Sigmoid colon (tissue), 7 donors: ENCODE measurements around the gene XPO6. TPM values are rescaled to one million over a fixed set of nuclear protein-coding genes. Genes with fewer than 3 reads are reported as not detected.

Experiments used
- DNase-seq: peaks from one replicate; pipeline ENCODE4 v3.0.0-alpha.2; 2019
- H3K27ac ChIP-seq, 4 donors: fragments of 200-600 bp; sonication (generic); one replicate each; pipeline ENCODE4 v1.5.1; 2016 to 2019; ENCODE audit warnings: mild to moderate bottlenecking in 1 of 4
- H3K27me3 ChIP-seq, 3 donors: fragments of 200-600 bp; sonication (generic); one replicate each; pipeline ENCODE4 v1.5.1; 2019; ENCODE audit warnings: mild to moderate bottlenecking in 1 of 3
- H3K36me3 ChIP-seq, 4 donors: fragments of 200-600 bp; sonication (generic); one replicate each; pipeline ENCODE4 v1.5.1; 2016 to 2019
- H3K4me1 ChIP-seq, 4 donors: fragments of 200-600 bp; sonication (generic); one replicate each; pipeline ENCODE4 v1.5.1; 2017 to 2019
- H3K4me3 ChIP-seq, 4 donors: fragments of 200-600 bp; sonication (generic); one replicate each; pipeline ENCODE4 v1.5.1; 2017 to 2019; ENCODE audit warnings: mild to moderate bottlenecking in 2 of 4, moderate library complexity in 1 of 4
- H3K9me3 ChIP-seq, 4 donors: fragments of 200-600 bp in 3 of 4; sonication (generic) in 3 of 4; one replicate each; pipeline versions ENCODE4 v1.5.1 to v1.6.1; 2013 to 2019
- EP300 ChIP-seq, 4 donors: sonication (generic); formaldehyde crosslinking; IDR thresholded peaks; one replicate each; pipeline ENCODE4 v1.6.1; 2017; ENCODE audit warnings: antibody characterized with exemption in 4 of 4
- POLR2A ChIP-seq, 2 donors: fragments of 450-650 bp; IDR thresholded peaks; one replicate each; pipeline ENCODE4 v1.6.1; 2016; ENCODE audit warnings: antibody characterized with exemption in 2 of 2, mild to moderate bottlenecking in 2 of 2, moderate library complexity in 2 of 2
- POLR2AphosphoS5 ChIP-seq, 4 donors: sonication (generic); formaldehyde crosslinking; IDR thresholded peaks; one replicate each; pipeline ENCODE4 v1.6.1; 2017; ENCODE audit warnings: antibody characterized with exemption in 4 of 4
- whole genome bisulfite sequencing, 2 donors: extraction: QIAGEN DNeasy Blood & Tissue Kit; methylation state at CpG; one replicate each; pipeline ENCODE4 v1.1.7; 2013; 5-methylcytosine and 5-hydroxymethylcytosine counted together
- intact Hi-C: fragments of 100-400 bp; cut with DNase I; formaldehyde crosslinking; loops from one replicate; pipeline ENCODE4 v1.15.1; 2023
- polyA plus RNA-seq, 3 donors: library from polyadenylated mRNA; stranded (reverse); fragments of 200-250 nt; gene quantifications; one replicate each; pipeline ENCODE4 v1.2.3, GENCODE V29; 2013
- total RNA-seq, 4 donors: library from RNA; depleted of rRNA; stranded (reverse); fragments of >200 nt; gene quantifications; one replicate each; pipeline ENCODE4 v1.1.0, GENCODE V29; 2016
- TF ChIP-seq, protein P1 (sequence below), 4 experiments: fragments of 450-650 bp in 3 of 4; fragments of 200-600 bp in 1 of 4; IDR thresholded peaks; one replicate each; pipeline ENCODE4 v1.5.1; 2016 to 2019; ENCODE audit warnings: antibody characterized with exemption in 4 of 4, mild to moderate bottlenecking in 3 of 4, moderate library complexity in 2 of 4
- donor health status: healthy with polysubstance abuse.
- donor health status: Bipolar disorder and iron deficiency.
- donor health status: healthy.

The XPO6 gene
- total and polyA plus RNA-seq, 7 donors, result 40.2 to 101 (median 48.9) TPM

DNA sequence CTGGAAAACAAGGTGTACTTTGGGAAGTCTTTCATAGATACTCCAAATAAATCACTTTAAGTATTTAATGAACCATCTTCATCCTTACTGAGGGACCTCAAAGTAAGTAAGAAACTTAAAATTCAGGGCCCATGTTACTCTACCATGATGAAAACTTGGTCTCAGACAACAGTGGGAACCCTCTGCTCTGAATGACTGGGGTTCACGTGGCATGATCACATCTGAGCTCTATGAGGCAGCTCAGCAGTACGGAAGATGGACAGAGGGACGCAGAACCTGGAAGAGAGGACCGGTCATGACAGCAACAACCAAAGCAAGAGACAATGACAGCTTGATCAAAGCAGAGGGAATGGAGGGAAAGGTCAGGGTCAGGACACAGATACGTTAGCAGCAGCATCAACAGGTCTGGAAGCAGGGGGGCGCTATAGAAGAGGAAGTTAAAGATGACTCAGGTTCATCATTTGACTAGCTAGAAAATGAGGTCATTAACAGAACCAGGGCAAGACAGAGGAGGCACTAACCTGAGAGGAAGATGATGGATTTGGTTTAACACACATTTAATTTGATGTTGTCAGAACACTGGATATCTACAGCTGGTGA lies 9.5 kb downstream of the XPO6 start:
- intact Hi-C loops, result no loop called here
- Histone ChIP-seq H3K27me3 (no peaks in the 10 kb centered on the region), H3K36me3 (peaks cover 0 to 55% (median 13%) of the 10 kb centered on the region in 4 donors), H3K4me1 (peaks cover 0 to 2% (median 0%) of the 10 kb centered on the region in 4 donors), H3K9me3 (no peaks in the 10 kb centered on the region), H3K27ac (no peak overlapping the region), H3K4me3 (no peak overlapping the region)
- 88 to 95% methylated on average over 6 of the region's 6 CpGs for WGBS, 2 donors
- TF ChIP-seq EP300 (IDR thresholded peaks at IDR 0.05), result no peak
- TF ChIP-seq, protein P1, sequence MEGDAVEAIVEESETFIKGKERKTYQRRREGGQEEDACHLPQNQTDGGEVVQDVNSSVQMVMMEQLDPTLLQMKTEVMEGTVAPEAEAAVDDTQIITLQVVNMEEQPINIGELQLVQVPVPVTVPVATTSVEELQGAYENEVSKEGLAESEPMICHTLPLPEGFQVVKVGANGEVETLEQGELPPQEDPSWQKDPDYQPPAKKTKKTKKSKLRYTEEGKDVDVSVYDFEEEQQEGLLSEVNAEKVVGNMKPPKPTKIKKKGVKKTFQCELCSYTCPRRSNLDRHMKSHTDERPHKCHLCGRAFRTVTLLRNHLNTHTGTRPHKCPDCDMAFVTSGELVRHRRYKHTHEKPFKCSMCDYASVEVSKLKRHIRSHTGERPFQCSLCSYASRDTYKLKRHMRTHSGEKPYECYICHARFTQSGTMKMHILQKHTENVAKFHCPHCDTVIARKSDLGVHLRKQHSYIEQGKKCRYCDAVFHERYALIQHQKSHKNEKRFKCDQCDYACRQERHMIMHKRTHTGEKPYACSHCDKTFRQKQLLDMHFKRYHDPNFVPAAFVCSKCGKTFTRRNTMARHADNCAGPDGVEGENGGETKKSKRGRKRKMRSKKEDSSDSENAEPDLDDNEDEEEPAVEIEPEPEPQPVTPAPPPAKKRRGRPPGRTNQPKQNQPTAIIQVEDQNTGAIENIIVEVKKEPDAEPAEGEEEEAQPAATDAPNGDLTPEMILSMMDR (IDR thresholded peaks at IDR 0.05), result no peak
- TF ChIP-seq POLR2A (IDR thresholded peaks at IDR 0.05), result no peak
- no peak for TF ChIP-seq POLR2AphosphoS5 (IDR thresholded peaks at IDR 0.05)
- no peak for DNase-seq

DNA sequence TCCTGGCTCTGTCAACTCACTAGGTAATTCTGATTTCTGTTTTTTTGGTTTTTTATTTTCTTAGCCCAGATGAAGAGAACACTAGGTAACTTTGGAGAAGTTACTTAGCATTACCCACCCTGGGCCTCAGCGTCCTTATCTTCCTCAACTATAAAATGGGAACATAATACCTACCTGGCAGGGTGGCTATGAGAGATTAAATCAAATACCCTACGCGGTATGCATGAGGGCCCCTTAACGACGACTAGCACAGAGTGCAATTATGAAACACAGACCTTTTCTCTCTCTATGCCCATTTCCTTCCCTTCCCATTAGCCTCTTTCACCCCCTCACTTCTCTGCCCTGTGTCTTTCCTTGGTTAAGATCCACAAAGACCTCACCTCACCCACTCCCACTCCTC lies 11.1 kb downstream of the XPO6 start:
- intact Hi-C loops, result no loop called here
- no peaks in the 10 kb centered on the region for H3K9me3 ChIP-seq
- DNase-seq, result no peak
- WGBS, 2 donors, result 79 to 83% methylated on average over 5 of the region's 5 CpGs
- no peak overlapping the region for H3K4me3 ChIP-seq
- TF ChIP-seq POLR2AphosphoS5 (IDR thresholded peaks at IDR 0.05), result no peak
- TF ChIP-seq, protein P1 (IDR thresholded peaks at IDR 0.05), result no peak
- TF ChIP-seq POLR2A (IDR thresholded peaks at IDR 0.05), result no peak
- TF ChIP-seq EP300 (IDR thresholded peaks at IDR 0.05), result no peak
- H3K36me3 ChIP-seq, result peaks cover 0 to 43% (median 13%) of the 10 kb centered on the region in 4 donors
- no peak overlapping the region for H3K27ac ChIP-seq
- H3K27me3 ChIP-seq, result no peaks in the 10 kb centered on the region
- peaks cover 0 to 2% (median 0%) of the 10 kb centered on the region in 4 donors for H3K4me1 ChIP-seq

DNA sequence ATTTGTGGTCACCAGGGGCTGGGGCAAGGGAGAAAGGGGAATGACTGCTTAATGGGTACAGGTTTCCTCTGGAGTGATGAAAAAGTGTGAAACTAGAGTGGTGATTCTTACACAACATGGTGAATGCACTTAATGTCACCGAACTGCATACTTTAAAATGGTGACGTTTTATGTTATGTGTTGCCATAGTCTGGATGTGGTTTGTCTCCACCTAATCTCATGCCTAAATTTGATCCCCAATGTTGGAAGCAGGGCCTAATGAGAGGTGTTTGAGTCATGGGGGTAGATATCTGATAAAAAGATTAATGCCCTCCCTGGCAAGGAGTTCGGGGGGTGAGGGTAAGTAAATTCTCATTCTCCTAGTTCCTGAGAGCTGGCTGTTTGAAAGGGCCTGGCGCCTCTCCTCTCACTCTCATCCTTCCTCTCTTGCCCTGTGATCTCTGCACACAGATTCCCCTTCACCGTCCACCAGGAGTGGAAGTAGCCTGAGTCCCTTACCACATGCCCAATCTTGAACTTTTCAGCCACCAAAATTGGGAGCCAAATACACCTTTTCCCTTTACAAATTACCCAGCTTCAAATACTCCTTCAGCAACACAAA lies 15.3 kb downstream of the XPO6 start:
- no peaks in the 10 kb centered on the region for H3K9me3 ChIP-seq
- TF ChIP-seq POLR2AphosphoS5 (IDR thresholded peaks at IDR 0.05) (no peak), EP300 (IDR thresholded peaks at IDR 0.05) (no peak), POLR2A (IDR thresholded peaks at IDR 0.05) (no peak)
- TF ChIP-seq, protein P1 (IDR thresholded peaks at IDR 0.05), result no peak
- 91 to 94% methylated on average over 5 of the region's 5 CpGs for WGBS, 2 donors
- H3K4me1 ChIP-seq, result peaks cover 0 to 19% (median 3%) of the 10 kb centered on the region in 4 donors
- DNase-seq, result no peak
- no peaks in the 10 kb centered on the region for H3K27me3 ChIP-seq
- H3K36me3 ChIP-seq, result peaks cover 0 to 9% (median 6%) of the 10 kb centered on the region in 4 donors
- H3K27ac ChIP-seq, result no peak overlapping the region
- H3K4me3 ChIP-seq, result no peak overlapping the region
- intact Hi-C loops, result no loop called here

DNA sequence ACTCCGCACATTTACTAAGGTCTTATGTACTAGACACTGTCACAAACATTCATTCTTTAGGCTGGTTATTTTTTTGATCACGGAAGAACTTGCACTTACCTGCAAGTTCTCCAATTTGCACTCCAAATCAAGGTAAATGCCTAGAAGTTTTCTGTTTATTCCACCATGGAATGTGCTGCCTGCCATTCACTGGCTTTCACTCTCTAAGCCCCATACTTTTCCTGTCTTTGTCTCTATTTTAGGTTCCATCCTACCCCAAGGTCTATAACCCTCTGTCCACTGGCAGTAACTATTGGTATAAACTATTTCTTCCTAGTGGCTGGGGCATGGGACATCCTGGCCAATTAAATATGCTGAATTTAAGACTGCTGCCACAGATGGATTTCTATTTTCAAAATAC lies 15.9 kb downstream of the XPO6 start:
- intact Hi-C loops, result no loop called here
- H3K36me3 ChIP-seq, result peaks cover 0 to 3% (median 1%) of the 10 kb centered on the region in 4 donors
- no peaks in the 10 kb centered on the region for H3K27me3 ChIP-seq
- no peak overlapping the region for H3K4me3 ChIP-seq
- peaks cover 0 to 24% (median 9%) of the 10 kb centered on the region in 4 donors for H3K4me1 ChIP-seq
- H3K27ac ChIP-seq, result no peak overlapping the region
- DNase-seq, result no peak
- no peaks in the 10 kb centered on the region for H3K9me3 ChIP-seq
- 98% methylated on average over 2 of the region's 2 CpGs for WGBS, 2 donors
- TF ChIP-seq POLR2AphosphoS5 (IDR thresholded peaks at IDR 0.05), result no peak
- no peak for TF ChIP-seq EP300 (IDR thresholded peaks at IDR 0.05)
- TF ChIP-seq POLR2A (IDR thresholded peaks at IDR 0.05), result no peak
- TF ChIP-seq, protein P1 (IDR thresholded peaks at IDR 0.05), result no peak
